Omental fat pad (tissue), 4 donors: ENCODE data around the gene PTPRK. TPM values are rescaled to one million over a fixed set of nuclear protein-coding genes. Genes with fewer than 3 reads are reported as not detected.
"Not testable (repeated sequence)": the region's sequence is repeated elsewhere in the genome, so short reads cannot be mapped to it uniquely, and the experiment has no call there.

Experiments
- ATAC-seq: fragments of 150-250 bp; one replicate; pipeline ENCODE4 v1.9.1; 2016; ENCODE audit warnings: mild to moderate bottlenecking, moderate library complexity; ENCODE audit not compliant: low FRiP score
- DNase-seq: peaks from one replicate; pipeline ENCODE4 v3.0.0-alpha.2; 2019; ENCODE audit warnings: low spot score
- CTCF ChIP-seq, 3 donors: fragments of 450-650 bp; IDR thresholded peaks; one replicate each; pipeline ENCODE4 v1.5.1; 2016 to 2017; ENCODE audit warnings: antibody characterized with exemption in 3 of 3, mild to moderate bottlenecking in 3 of 3, moderate library complexity in 2 of 3
- total RNA-seq, 4 donors: library from RNA; depleted of rRNA; stranded (reverse); fragments of >200 nt; gene quantifications; one replicate each; pipeline ENCODE4 v1.1.0, GENCODE V29; 2016

PTPRK gene
- total RNA-seq, 4 donors from 2014 or later, result 16.2 to 32.6 (median 20.9) TPM

GRCh38 chr6:128491610-128492206 lies 28.7 kb downstream of the PTPRK start:
- TF ChIP-seq CTCF (IDR thresholded peaks at IDR 0.05), result no peak
- ATAC-seq (no peak), DNase-seq (no peak)

DNA sequence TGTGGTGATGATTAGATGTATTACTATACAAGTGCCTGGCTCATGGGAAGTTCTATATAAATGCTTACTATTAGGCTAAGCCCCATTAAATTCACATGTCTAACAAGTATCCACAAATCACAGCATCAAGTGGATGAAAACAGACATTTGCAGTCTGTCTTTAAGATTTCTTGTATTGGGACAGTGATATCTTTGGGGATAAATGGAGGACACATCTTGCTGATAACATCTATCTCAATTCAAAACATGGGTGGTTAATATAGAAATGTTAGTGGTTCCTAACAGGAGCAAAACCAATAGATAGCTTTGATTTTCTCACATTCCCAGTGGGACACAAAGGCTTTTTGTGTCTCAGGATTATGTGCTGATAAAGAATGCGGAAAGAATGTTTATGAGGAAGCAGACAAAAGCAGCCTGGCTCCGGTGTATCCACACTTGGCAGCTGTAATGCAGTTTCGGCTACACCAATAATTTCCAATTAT lies 29.3 kb downstream of the PTPRK start:
- no peak for DNase-seq
- ATAC-seq, result no peak
- TF ChIP-seq CTCF (IDR thresholded peaks at IDR 0.05), result no peak

DNA sequence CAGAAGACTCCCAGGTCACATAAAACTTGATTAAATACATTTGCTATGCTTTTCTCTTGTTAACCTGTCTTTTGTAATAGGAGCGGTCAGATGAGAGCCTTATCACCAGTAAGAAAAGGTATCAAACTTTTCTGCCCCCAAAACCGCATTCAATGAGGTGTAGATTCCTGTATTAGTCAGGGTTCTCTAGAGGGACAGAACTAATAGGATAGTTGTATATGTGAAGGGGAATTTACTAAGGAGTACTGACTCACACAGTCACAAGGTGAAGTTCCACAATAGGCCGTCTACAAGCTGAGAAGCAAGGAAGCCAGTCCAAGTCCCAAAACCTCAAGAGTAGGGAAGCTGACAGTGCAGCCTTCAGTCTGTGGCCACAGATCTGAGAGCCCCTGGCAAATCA lies 32.7 kb downstream of the PTPRK start:
- TF ChIP-seq CTCF (IDR thresholded peaks at IDR 0.05), result no peak
- ATAC-seq, result no peak
- DNase-seq, result no peak

- no peak for ATAC-seq
- no peak for TF ChIP-seq CTCF (IDR thresholded peaks at IDR 0.05)
- DNase-seq, result no peak
Observed at GRCh38 chr6:128487055-128487454, 33.3 kb downstream of the PTPRK start.

- ATAC-seq, DNase-seq: not testable (repeated sequence)
Observed at GRCh38 chr6:128486580-128486979, 33.8 kb downstream of the PTPRK start.

DNA sequence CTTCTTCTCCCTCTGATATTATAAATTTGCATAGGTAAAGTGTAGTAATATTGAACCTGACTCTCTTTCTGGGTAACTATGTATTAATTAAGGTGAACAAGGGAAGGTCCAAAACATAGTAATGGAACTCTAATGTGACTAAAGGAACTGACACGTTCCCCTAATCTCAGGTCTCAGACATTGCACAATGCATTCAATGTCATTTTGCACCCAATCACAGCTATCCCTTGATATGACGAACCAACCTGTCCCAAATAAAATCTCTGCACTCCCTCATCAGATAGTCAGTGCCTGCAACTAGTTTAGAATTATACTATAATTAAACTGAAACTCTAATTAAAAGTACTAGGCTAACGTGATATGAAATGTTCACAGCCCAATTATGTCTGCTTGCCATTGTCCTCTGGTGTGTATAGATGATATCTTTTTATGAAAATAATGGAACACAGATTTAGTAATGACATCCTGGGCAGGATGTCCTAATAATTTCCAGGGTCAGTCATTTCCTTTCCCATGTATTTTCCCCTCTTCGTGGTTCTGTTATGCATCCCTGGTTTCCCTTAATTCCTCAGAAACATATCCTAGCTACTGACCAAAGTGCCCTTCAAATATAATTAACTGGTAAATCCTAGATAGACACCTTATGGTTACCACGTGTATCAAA lies 36.8 kb downstream of the PTPRK start:
- TF ChIP-seq CTCF (IDR thresholded peaks at IDR 0.05), result no peak
- ATAC-seq (no peak), DNase-seq (no peak)

DNA sequence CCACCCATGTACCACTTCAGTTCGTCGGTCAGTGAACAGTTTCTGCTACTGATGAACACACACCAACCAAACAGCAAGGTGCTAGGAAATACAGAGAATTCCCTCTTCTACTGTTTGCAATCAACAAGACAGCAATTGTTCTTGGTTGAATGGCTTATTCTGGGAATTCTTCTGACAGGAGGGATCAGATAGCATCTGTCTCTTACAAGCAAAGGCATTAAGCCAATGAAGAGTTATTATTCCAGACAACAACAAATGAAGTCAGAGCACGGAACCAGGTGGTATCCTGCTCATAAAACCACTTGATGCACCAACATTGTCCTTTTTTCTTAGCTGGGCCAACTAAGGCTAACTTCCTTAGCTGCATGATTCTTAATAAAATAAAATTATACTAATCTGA lies 37.8 kb downstream of the PTPRK start:
- no peak for TF ChIP-seq CTCF (IDR thresholded peaks at IDR 0.05)
- ATAC-seq (no peak), DNase-seq (no peak)
